ENCODE data around the gene SPSB3. TPM values are rescaled to one million over a fixed set of nuclear protein-coding genes. Genes with fewer than 3 reads are reported as not detected.

The SPSB3 gene
- total and polyA plus RNA-seq, 2 experiments from 2014 or later = 27.1 to 34.7 TPM

DNA sequence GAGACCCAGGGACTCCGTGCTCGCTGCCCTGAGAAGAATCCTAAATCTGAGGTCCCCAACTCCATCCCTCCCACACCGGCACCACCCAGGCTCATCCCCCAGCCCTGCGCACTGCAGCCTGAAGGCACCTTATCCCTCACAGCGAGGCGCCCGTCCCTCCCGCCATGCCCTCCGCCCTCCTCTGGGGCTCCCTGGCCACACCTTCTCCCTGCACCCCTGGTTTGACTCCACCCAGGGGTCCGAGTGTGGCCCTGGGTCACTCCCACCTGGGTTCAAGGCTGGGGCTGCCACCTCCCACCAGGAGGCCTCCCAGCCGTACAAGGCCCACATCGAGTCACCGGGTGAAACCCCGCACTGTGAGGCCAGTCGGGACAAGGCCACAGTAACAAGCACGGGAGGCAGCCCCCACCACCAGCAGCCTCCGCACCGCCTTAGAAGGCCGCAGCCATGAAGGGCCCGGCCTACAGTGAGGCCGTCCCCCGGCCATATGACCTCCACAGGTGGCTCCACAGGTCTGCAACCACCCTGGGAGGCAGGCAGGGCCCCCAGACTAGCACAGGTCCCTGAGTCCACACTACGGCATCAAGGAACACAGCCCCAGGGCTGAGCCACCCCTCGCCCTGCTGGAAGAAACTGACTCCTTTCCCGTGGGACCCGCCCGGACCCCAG, 36.0 kb upstream of the SPSB3 start:
- Mint-ChIP-seq H3K4me3 (no peak overlapping the region), H3K4me1 (no peaks in the 10 kb centered on the region), H3K27me3 (ENCODE audit: insufficient read depth, low read depth, poor library complexity) (no peaks in the 10 kb centered on the region), H3K9me3 (no peaks in the 10 kb centered on the region), H3K36me3 (ENCODE audit: low read depth) (peaks cover 6% of the 10 kb centered on the region; the same call in 2 of the 3 replicates), H3K27ac (no peak overlapping the region)
- Histone ChIP-seq H3F3A (replicated peaks; ENCODE audit: low read depth) (no peaks in the 10 kb centered on the region; the same call in 1 of the 2 replicates), H3K4me1 (ENCODE audit: insufficient read depth) (no peaks in the 10 kb centered on the region), H3K9me2 (ENCODE audit: insufficient read depth) (no peaks in the 10 kb centered on the region), H2AFZ (no peak overlapping the region), H3K27ac (ENCODE audit: low read depth) (no peak overlapping the region), H3K27me3 (ENCODE audit: insufficient read depth) (no peaks in the 10 kb centered on the region), H4K20me1 (replicated peaks; ENCODE audit: insufficient read depth) (no peaks in the 10 kb centered on the region; the same call in 1 of the 2 replicates), H3K4me2 (no peak overlapping the region), H3K36me3 (ENCODE audit: insufficient read depth) (no peaks in the 10 kb centered on the region), H3K79me2 (replicated peaks; ENCODE audit: insufficient read depth) (no peaks in the 10 kb centered on the region), H3K4me3 (no peak overlapping the region)
- ATAC-seq (no peak), DNase-seq (ENCODE audit: low spot score) (no peak)
- no peak for TF ChIP-seq NANOG (IDR thresholded peaks at IDR 0.05; ENCODE audit: borderline replicate concordance)
- TF ChIP-seq CREB1 (CRISPR knock-in tag; IDR thresholded peaks at IDR 0.05; ENCODE audit: low read depth) = no peak
- no peak for TF ChIP-seq ZNF114 (CRISPR knock-in tag; IDR thresholded peaks at IDR 0.05)
- no peak for TF ChIP-seq JUNB (IDR thresholded peaks at IDR 0.05; ENCODE audit: unreplicated experiment)
- no peak for TF ChIP-seq EZH2phosphoT487 (IDR thresholded peaks at IDR 0.05; ENCODE audit: unreplicated experiment)
- TF ChIP-seq, protein P1, sequence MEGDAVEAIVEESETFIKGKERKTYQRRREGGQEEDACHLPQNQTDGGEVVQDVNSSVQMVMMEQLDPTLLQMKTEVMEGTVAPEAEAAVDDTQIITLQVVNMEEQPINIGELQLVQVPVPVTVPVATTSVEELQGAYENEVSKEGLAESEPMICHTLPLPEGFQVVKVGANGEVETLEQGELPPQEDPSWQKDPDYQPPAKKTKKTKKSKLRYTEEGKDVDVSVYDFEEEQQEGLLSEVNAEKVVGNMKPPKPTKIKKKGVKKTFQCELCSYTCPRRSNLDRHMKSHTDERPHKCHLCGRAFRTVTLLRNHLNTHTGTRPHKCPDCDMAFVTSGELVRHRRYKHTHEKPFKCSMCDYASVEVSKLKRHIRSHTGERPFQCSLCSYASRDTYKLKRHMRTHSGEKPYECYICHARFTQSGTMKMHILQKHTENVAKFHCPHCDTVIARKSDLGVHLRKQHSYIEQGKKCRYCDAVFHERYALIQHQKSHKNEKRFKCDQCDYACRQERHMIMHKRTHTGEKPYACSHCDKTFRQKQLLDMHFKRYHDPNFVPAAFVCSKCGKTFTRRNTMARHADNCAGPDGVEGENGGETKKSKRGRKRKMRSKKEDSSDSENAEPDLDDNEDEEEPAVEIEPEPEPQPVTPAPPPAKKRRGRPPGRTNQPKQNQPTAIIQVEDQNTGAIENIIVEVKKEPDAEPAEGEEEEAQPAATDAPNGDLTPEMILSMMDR (conservative IDR thresholded peaks at IDR 0.05; ENCODE audit: low read depth in 2 of 2) = no peak
- no peak for TF ChIP-seq STAT1 (IDR thresholded peaks at IDR 0.05; ENCODE audit: unreplicated experiment)
- no peak for TF ChIP-seq EZH2 (IDR thresholded peaks at IDR 0.05; ENCODE audit: low read depth, unreplicated experiment)
- TF ChIP-seq, protein P2, sequence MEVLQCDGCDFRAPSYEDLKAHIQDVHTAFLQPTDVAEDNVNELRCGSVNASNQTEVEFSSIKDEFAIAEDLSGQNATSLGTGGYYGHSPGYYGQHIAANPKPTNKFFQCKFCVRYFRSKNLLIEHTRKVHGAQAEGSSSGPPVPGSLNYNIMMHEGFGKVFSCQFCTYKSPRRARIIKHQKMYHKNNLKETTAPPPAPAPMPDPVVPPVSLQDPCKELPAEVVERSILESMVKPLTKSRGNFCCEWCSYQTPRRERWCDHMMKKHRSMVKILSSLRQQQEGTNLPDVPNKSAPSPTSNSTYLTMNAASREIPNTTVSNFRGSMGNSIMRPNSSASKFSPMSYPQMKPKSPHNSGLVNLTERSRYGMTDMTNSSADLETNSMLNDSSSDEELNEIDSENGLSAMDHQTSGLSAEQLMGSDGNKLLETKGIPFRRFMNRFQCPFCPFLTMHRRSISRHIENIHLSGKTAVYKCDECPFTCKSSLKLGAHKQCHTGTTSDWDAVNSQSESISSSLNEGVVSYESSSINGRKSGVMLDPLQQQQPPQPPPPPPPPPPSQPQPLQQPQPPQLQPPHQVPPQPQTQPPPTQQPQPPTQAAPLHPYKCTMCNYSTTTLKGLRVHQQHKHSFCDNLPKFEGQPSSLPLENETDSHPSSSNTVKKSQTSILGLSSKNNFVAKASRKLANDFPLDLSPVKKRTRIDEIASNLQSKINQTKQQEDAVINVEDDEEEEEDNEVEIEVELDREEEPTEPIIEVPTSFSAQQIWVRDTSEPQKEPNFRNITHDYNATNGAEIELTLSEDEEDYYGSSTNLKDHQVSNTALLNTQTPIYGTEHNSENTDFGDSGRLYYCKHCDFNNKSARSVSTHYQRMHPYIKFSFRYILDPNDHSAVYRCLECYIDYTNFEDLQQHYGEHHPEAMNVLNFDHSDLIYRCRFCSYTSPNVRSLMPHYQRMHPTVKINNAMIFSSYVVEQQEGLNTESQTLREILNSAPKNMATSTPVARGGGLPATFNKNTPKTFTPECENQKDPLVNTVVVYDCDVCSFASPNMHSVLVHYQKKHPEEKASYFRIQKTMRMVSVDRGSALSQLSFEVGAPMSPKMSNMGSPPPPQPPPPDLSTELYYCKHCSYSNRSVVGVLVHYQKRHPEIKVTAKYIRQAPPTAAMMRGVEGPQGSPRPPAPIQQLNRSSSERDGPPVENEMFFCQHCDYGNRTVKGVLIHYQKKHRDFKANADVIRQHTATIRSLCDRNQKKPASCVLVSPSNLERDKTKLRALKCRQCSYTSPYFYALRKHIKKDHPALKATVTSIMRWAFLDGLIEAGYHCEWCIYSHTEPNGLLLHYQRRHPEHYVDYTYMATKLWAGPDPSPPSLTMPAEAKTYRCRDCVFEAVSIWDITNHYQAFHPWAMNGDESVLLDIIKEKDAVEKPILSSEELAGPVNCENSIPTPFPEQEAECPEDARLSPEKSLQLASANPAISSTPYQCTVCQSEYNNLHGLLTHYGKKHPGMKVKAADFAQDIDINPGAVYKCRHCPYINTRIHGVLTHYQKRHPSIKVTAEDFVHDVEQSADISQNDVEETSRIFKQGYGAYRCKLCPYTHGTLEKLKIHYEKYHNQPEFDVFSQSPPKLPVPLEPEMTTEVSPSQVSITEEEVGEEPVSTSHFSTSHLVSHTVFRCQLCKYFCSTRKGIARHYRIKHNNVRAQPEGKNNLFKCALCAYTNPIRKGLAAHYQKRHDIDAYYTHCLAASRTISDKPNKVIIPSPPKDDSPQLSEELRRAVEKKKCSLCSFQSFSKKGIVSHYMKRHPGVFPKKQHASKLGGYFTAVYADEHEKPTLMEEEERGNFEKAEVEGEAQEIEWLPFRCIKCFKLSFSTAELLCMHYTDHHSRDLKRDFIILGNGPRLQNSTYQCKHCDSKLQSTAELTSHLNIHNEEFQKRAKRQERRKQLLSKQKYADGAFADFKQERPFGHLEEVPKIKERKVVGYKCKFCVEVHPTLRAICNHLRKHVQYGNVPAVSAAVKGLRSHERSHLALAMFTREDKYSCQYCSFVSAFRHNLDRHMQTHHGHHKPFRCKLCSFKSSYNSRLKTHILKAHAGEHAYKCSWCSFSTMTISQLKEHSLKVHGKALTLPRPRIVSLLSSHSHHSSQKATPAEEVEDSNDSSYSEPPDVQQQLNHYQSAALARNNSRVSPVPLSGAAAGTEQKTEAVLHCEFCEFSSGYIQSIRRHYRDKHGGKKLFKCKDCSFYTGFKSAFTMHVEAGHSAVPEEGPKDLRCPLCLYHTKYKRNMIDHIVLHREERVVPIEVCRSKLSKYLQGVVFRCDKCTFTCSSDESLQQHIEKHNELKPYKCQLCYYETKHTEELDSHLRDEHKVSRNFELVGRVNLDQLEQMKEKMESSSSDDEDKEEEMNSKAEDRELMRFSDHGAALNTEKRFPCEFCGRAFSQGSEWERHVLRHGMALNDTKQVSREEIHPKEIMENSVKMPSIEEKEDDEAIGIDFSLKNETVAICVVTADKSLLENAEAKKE (CRISPR knock-in tag; IDR thresholded peaks at IDR 0.05) = no peak
- TF ChIP-seq ZNF331 (CRISPR knock-in tag; IDR thresholded peaks at IDR 0.05; ENCODE audit: low read depth) = no peak
- no peak for TF ChIP-seq POLR2AphosphoS5 (IDR thresholded peaks at IDR 0.05; ENCODE audit: low read depth)
- no peak for TF ChIP-seq ETS1 (IDR thresholded peaks at IDR 0.05)
- no peak for TF ChIP-seq REST (IDR thresholded peaks at IDR 0.05; ENCODE audit: unreplicated experiment)

Data from GM23338 (cell line).